Activated CD4-positive, alpha-beta T cell treated with anti-CD3 and anti-CD28 coated beads, Interleukin-2, amount 50 U/mL, for 48 hours (primary cell): ENCODE results near the gene HS6ST1.
"Not testable (repeated sequence)": the region's sequence is repeated elsewhere in the genome, so short reads cannot be mapped to it uniquely, and the experiment has no call there.

Experiments
- DNase-seq, 2 experiments: peaks; one replicate each; pipeline ENCODE4 v3.0.0-alpha.2; 2020

Gene HS6ST1

GRCh38 chr2:128265608-128265993 lies 53.1 kb downstream of the HS6ST1 start:
- DNase-seq: not testable (repeated sequence)

DNA sequence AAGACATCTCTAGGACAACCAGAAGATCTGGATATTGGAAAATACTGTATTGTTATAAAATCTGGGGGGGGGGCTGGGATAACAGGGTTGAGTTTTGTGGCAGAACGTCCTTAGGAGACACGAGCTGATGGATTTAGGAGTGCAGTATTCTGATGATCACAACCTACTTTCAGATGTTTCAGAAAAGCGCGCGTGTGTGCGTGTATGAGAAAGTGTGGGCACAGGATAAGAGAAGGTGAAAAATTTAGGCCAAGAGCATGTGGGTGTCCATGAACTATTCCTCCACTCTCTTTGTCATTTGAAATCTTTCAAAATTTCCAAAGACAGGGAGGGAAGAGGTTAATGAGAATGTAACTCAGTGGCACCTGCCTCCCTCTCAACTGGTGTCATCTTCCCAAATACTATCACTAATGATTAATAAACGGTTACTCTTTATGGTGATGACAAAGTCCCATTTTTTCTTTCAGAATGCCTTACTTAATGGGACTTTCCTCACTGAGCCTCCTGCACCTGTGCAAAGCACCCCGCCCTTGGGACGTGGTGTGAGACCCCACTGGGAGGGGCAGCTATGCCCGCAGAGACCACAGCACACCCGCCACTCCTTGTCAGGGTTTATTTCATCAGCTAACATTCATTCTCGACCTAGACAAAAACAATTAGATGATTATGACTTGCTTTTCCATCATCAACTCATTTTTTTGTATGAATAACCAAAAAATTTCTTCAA lies 53.6 kb downstream of the HS6ST1 start:
- DNase-seq: no peak

- no peak for DNase-seq
Measured at GRCh38 chr2:128263902-128264331, 54.8 kb downstream of the HS6ST1 start.

GRCh38 chr2:128262315-128263253 lies 56.1 kb downstream of the HS6ST1 start:
- no peak for DNase-seq

DNA sequence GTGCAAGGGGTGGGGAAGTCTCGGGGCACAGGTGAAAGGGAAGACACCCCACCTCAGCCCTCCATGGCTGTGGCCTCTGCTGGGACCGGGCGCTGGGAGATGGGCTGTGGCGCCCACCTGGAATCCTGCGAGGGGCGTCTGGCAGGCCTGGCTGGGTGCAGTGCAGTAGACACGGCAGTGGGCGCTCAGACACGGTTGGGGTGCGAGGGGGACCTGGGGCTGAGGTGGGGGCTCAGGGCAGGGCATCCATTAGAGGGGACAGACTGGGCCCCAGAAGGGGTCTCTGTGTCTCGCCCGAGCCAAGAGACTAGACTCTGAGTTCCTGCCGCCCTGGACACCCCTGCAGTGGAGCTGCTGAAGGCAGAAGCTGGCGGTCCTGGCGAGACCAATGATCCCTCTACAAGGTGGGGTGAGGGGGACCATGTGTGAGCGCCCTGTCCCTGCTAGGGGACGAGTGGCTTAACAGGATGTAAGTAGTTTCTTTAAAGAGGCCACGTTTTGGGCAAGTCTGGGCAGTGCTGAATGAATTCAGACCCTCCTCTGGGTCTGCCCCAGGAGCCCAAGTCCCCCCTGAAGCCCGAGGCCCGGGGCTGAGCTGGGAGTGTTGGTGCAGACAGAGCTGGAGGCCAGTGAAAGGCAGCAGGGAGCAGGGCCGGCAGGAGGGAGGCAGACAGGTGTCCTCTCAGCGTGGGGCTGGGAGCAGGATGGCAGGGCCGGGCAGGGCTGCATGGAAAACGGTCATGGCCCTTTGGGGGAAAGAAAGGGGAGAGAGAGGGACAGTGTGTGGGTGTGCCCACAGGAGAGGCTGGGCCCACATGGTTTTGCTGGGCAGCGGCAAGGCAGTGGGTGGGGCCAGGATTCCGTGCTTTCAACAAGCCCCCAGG lies 57.2 kb downstream of the HS6ST1 start:
- no peak for DNase-seq

- DNase-seq: no peak
Measured at GRCh38 chr2:128260239-128261138, 58.2 kb downstream of the HS6ST1 start.

- no peak for DNase-seq
Measured at GRCh38 chr2:128259585-128259984, 59.1 kb downstream of the HS6ST1 start.

DNA sequence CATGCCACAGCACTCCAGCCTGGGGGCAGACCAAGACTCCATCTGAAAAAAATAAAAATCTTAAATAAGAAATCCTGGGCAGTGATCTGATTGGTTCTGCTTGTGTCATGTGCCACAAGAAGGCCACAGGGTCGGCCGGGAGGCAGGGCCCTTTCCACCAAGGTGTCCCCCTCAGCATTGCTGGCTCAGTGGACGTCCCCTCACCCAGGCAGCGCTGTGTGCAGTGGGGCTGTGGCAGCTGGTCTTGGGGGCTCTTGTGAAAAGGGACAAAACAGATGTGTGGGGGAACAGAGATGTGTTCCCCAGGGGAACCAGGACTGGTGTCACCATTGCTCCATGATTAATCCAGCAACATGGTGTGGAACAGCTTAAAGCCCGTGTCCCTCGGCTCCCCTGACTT lies 60.5 kb downstream of the HS6ST1 start:
- DNase-seq: no peak

- no peak for DNase-seq
Measured at GRCh38 chr2:128252501-128252900, 66.2 kb downstream of the HS6ST1 start.

GRCh38 chr2:128252086-128252485 lies 66.6 kb downstream of the HS6ST1 start:
- not testable (repeated sequence) for DNase-seq

DNA sequence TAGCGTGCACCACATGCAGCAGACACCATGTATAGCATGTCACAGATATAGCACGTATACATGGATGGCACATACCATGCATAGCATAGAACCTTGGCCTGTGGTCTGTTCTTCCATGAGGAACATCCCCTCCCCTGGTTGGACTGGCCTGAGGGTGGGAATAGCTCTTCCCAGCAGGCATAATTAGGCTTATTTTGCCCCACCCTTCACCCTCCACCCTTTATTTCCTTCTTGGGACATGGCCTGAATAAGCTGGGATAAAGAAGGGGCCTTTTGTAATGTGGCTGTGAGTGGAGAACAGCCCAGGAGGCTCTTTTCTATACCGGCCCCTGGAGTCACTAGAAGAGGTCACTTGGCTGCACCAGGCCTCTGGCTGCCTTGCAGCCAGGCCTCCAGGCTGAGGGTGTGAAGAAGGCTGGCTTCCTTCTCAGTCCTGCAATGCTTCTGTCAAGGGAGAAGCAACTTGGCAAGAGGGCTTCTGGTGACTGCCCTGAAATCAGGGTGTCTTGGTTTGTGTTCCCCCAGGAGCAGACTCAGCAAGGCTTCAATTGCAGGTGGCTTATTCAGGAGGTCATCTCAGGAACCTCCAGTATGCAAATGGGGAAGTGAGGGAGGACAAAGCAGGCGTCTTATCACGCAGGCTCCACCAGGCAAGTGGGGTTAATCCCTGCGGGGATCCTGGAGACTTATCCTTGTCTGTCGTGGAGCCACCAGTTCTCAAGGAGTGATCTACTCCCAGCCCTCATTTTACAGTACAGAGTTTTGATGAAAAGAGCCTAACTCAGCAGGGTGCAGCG lies 68.2 kb downstream of the HS6ST1 start:
- no peak for DNase-seq

DNA sequence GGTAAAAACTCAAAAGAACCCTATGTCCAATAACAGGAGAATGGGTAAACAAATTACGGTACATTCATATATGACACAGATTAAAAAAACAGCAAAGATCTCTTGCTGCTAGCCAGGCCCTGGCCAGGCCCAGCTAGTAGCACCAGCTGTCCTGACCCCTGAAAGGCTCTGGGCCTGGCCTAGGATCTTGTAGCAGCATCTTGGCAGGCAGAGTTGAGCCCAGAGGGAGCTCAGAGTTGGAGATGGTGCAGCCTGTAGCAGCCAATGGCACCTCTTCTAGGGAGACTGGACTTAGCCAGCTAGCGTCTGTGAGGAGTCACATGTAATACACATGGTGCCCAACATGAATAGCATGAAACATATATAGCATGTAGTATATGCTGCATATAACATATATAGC lies 69.1 kb downstream of the HS6ST1 start:
- DNase-seq: no peak

DNA sequence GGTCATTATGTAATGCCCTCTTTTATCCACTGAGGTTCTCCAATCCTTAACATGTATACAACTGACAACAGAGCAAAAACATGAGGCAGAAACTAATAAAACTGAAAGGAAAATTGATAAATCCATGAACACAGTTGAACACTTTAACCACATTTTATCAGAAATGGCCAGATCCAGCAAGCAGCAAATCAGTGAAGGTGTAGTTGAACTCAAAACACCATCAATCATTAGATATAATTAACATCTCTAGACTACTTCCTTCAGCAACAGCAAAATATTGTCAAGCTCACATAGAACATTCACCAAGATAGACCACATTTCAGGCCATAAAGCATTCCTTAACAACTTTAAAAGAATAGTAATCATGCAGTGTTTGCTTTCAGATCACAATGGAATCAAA lies 72.9 kb downstream of the HS6ST1 start:
- no peak for DNase-seq

DNA sequence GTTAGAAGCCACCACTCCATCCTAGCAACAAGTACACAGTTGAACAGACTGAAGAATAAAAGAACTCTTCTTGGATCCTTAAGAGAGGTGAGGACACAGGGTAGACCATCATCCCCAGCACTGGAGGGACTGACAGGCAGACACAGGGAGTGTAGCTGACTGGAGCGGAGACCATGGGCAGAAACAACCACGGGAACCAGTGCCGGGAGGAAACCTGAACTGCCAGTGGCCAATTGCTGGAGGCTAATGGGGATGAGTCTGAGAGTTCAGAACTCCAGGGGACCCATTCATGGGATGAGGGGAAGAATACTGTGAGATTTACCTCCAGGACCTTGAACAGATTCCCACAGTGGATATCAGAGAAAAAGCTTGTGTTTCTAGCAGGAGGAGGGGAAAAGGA lies 76.8 kb downstream of the HS6ST1 start:
- DNase-seq: no peak

DNA sequence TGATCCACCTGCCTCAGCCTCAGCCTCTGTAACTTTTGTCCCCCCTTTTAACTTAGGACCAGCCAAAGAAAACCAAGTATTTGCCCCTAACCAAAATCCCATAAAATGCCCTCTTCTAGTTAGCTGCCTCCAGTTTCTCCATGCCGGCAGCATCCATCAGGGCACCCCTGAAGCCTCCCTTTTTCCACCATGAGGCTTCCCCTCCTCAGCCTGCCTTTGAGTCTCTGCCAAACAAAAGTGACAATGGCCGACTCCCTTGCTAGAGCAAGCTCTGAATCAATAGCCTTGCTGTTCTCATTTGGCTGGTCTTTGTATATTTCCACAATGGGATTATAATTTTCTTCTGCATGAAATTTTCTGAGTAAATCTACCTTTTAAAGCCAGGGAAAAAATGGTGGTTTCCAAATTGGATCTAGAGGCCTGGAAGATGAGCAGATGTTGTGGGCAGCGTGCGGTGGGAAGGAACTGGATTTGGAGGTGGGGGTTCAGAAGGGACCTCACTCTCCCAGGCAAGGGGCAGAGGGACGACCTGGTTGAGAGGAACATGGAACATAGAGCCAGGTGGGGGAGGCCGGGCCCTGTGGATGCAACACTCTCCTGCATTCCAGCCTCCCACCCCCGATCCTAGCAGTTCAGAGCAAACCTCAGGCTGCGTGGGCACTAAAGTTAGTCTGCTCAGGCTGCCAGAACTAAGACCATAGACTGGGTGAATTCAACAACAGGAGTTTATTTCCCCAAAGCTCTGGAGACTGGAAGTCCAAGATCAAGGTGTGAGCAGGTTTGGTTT lies 80.6 kb downstream of the HS6ST1 start:
- DNase-seq: no peak

DNA sequence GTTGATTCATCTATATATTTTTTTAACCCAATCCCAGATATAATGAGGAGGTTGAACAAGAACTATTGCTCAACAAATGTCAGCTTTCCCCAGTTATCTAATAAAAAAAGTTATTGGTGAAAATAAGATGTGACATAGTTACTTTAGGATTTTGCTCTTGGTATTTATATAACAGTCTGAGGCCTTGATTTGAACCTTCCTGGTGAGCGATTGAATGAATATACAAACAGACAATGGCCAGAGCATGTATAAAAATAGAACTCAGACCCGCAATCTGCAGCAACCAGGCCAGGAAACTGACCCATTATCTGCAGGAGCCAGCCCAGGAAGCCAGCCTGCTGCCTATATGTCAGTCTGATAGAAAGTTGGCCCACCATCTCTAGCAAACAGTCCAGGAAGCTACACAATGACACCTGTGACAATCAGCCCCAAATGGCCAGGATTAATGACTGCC lies 81.6 kb downstream of the HS6ST1 start:
- no peak for DNase-seq

- no peak for DNase-seq
Measured at GRCh38 chr2:128236491-128237035, 82.1 kb downstream of the HS6ST1 start.

DNA sequence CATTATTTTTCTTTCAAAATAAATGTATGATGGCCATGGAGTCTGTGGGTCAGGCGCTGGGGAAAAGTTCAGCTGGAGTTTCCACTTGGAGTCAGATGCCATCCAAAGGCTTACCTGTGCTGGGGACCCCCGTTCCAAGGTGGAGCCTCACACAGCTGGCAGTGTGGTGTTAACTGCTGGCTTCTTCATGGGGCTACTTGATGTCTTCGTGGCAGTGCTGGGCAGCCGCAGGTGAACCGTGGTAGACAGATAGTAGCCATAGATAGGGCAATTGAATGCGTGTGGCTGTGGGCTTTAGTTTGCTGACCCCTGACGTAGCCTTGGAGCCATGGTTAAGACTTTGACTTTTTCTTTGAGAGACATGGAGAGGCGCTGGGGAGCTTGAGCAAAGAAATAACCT lies 83.1 kb downstream of the HS6ST1 start:
- DNase-seq: no peak

- no peak for DNase-seq
Measured at GRCh38 chr2:128234613-128235012, 84.1 kb downstream of the HS6ST1 start.
